GM21723 (cell line): ENCODE results near the gene CADPS.

Experiments used
- ATAC-seq: cut with Tn5 transposase; IDR thresholded peaks from one replicate; pipeline ENCODE4 v1.9.1; 2021; ENCODE audit warnings: mild to moderate bottlenecking, moderate library complexity; ENCODE audit not compliant: unreplicated experiment

CADPS gene

DNA sequence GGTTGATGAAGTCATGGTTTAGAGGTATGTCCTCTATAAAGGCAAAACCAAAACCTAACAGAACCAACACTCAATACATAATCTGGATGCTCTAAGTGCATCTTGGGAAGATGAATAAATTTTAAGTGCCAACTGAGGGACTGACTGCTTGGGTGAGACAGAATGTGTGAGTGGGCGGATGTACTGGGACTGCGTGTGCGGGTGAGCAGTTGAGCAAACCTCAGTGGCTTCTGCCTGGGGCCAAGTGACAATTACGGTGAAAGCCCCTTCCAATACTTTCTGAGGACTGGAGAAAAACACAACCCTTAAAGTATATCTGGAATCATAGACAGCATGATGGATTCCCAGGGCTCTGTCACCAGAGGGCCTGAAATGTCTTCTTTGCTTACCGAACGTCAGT, 421.8 kb downstream of the CADPS start:
- no peak for ATAC-seq

DNA sequence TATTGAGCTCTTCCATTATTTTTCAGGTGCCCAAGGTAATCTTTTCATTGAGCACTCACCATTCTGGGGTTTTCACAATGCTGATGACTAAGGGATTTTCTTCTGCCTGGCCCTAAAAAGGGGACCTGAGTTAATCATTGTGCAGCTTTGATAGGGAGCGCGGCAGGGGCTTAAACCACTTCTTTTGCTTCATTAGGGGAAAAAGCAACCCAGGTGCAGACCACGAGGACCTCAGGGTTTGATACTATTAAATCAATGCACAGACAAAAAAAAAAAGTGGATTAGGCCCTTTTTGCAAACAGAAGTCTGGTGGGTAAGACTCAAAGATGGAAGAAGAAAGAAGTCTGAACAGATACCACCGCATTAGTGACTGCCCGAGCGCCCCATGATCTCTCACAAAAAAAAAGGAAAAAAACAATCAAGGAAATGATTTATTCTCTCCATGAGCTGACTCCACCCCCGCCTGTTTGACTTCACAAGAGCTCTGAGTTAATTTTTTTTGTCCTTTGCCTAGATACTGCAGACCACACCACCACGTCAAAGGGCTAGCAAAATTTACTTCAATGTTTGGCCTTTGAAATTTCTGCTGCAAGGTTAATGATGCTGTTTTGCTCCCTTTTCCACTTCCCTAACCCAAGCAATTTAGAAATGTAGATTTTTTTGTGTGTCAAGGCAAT, 423.9 kb downstream of the CADPS start:
- ATAC-seq, result no peak

DNA sequence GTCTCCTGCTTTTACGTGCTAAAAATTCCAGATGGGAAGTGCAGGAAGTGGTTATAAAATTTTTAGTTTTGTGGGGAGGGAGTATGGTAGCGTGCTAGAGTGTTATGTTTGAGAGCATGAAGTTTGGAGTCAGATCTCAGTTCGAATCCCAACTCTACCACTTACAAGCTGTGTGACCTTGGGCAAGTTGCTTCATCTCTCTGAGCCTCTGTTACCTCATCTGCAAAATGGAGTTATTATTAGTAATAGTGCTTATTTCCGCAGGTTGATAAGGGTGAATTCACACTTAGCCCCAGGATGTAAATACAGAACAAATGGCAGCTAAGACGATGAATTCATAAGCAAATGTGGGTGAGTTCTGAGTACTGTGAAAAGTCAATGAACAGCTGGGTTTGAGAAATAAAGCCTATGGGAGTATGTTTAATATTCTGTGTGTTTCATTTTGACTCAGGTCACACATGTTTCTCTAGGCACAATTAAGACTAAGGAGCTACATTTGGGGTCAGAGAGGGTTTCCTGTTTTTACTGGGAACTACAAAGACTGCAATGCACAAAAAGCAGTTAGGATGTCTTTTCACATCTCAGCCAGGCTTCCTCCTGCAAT, 428.8 kb downstream of the CADPS start:
- ATAC-seq, result peak; percentile 63

DNA sequence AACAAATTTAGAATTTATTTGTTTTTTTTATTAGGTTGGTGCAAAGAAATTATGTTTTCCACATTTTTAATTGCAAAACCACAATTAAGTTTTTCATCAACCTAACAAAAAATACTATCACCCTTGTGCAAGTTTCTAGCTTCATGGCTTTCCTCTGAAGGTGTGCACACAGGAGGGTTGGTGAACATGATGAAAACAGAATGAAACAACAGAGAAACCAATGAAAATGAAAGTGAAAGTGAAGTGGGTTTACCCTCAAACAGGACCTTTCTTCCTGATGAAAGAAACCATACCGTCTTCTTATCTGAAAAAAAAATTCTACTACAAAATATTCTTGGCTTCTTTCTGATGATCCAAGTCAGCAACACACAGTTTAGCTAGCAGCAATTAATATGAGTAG, 429.9 kb downstream of the CADPS start:
- no peak for ATAC-seq

DNA sequence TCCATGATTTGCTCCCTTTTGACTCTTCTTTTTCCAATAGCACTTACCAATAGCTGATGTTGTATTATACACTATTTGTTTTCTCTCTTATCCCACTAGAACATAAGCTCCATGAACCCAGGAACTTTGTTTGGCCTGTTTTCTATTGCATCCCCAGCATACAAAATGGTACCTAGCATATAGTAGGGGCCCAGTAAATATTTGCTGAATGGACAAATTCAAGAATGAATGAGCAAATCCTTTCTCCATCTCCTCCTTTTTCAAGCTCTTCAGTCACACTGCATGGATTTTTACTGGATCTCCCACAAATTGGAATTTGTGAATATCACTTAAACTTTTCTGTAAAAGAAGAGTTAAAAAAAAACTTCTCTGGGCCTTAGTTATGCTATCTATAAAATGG, 435.2 kb downstream of the CADPS start:
- no peak for ATAC-seq

DNA sequence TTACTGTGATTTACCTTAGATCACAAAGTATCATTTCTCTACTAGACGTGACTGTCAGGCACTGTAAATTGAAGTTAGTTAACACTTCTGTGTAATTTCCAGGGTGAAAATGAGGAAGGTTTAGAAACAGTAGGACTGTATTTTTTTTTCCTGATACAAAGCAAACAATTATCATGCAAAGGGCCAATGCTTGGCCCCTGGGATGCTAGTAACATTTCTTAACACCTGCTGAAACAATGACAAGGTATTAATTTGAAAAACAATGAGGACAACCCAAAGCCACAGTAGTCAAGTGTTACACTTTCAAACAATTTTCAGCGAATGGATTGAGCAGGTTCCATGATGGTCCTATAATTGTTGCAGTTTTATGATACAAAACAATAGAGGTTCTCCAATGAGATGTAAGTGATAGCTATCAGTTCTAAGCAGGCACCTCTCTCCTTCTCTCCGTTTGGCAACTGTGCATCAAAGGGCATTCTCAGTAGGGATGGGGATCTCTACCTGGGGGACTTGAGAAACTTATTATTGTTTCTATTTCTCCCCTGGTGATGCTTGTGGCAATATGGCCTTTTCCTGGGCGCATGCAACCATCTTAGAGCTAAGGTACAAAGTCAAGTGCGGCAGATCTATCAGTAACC, 435.9 kb downstream of the CADPS start:
- ATAC-seq, result no peak

DNA sequence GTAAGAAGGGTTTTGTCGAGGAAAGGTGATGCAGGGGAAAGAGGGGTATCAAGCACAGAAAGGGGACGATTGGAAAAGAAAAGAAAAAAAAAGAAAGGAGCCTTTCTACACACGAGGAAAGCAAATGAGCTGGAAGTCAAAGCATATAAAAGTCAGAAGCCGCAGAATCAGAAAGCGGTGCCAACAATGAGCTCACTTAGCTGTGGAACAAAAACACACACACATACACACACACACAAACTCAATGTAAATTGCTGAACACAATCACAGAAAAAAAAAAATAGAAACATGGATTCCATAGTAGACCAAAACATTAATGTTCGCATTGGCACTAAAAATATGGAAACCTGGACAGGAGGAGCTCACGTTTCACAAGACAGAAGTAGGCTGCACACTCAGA, 438.4 kb downstream of the CADPS start:
- ATAC-seq, result no peak

DNA sequence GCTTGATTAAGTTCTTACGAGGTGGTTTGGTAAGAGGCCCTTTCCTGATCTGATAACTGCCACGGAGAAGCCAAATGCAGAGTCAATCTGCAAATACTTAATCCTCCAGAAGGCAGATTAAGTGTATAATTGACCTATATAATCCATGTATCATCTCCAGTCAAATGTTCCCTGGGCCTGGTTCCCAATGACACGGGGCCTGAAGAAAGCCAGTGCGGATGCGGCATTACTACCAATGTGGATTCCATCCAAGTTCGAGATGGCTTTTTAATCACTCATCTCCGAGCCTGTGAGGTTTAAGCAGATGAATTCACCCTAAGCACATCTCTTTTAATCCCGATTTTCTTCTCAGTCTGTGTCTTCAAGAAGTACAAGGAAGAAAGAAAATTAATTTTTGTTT, 441.8 kb downstream of the CADPS start:
- ATAC-seq, result no peak

DNA sequence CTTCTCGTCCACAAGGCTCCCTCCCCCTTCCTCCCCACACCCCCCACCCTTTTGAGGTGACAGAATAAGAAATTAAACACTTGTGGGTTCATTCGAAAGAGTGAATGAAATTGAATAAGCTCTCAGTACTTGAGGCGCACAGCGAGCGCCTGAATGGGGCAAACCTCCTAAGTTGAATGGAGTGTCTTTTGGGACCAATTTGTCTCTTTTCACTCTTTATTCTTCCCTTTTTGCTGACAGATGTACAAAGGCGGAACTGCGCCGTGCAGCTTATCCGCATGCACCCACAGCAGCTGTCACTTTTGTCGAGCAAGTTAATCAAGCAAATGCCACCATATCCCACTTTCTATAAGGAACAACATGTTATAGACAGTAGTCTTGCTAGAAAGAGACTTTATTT, 454.0 kb downstream of the CADPS start:
- no peak for ATAC-seq

DNA sequence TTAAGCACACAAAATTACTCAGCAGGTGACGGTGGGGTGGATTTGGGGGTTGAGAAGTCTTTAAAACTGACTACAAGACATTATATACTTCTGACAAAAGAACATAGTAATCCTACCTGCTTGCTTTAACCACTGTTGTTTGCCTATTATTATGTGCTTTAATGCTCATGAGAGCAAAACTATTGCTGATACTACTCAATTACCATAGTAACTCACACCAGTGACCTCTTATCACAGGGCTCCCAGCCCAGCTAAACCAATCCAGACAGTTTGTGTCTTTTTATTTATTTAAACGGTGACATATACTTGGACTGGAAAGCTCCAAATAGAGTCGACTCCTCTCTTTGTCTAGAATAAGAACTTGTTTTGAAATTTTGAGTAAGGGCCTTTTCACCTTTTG, 459.1 kb downstream of the CADPS start:
- no peak for ATAC-seq

DNA sequence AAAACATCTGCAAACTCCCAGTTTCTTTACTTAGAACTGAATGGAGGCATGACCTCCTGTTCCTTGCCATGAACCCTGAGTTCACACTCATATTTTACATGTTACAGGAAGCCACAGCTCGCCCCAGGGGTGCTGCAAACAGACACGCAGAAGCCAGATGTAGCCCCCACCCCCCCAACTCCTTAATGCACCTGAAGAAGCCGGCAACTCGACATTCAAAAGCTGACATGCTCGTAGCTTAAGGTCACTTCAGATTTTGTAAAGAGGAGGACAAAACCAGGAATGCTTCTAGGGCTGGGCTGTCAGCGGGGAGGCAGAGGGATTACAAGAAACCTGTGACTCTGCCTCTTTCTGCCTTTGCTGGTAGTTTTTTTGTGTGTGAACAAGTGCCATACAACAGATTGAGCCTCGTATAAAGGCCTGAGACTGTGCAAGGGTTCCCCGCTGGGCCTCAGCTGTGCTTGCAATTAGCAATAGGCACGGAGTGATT, 459.9 kb downstream of the CADPS start:
- no peak for ATAC-seq

DNA sequence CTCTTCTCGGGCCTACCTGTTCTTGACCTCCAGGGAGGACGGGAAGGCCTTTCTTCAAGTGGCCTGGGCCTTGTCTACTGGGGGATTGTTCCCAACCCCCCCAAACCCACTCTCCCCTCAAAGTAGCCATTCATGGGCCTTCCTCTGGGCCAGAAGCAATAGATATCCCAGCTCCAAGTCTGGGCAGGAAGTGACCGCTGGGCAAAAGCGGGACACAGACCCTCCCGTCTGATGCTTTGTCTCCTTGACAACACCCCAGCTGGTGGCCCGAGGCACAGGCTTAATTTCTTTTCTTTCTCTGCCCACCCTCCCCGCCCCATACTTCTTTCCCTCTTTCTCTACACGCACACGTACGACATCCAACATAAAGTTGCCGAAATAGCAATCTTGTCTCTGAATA, 460.4 kb downstream of the CADPS start:
- ATAC-seq, result no peak

DNA sequence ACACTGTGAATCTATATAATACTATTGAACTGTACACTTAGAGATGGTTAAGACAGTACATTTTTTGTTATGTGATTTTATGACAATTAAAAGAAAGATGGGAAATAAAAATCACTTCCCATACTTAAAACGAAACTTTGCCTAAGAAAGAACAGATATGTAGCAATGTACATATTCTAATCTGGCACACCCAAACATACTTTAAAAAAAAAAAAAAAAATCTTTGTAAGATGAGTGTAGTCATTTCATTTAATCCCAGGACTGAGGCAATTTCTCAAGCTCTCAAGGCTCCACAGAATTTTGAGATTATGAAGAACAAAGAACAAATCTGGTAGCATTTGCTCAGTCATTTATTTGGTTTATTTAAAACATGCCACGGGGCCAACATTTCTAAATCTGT, 461.5 kb downstream of the CADPS start:
- ATAC-seq, result no peak

DNA sequence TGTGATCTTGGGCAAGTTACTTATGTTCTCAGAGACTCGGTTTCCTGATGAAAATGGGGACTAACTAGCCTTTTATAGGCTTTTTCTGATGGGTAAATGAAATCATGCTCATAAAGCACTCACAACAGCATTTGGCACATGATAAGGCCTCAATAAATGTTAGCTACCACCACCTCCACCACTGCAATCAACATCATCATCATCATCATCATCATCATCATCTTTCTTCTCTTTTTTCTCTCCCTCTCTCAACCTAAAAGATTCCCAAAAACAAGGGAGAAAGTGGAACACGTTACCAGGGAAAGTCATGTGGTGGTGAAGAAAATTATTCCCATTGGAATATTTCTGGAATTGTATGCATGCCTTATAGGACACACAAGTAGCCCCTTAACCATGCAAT, 468.3 kb downstream of the CADPS start:
- no peak for ATAC-seq

DNA sequence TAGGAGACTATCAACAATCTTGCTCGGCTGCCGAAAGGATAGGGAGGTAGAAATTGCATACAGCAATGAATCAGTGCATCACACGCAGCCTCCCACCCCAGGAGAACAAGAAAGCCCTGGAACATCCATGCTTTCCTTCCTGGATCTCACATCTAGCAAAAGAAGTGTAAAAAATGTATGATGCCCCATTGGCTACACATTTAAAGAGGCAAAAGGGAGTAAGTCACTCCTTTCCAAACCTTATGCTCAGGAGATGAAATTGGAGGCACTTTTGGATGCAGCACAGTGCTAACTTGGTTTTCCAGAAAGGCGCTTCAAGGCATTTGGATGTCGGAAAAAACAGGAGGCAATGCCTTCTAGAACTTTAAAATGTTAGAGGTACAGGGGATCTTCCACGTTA, 469.6 kb downstream of the CADPS start:
- ATAC-seq, result no peak

DNA sequence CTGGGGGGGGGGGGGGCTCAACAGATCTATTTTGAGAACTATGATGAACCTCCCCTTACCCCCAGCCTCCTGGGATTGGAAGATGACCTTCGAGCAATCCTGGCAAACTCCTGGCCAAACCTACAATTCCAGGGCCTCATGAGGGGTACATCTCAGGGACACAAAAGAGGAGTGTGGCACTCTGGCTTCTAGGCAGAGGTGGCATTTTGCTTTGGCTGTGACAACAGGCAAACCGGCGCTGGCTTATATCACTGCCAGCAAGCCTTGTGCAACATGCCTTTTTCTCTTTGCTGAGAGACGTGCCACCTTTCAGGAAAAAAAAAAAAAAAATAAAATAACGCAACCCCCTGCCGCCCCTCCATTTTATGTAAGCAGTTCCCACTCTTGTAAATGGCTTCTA, 470.1 kb downstream of the CADPS start:
- ATAC-seq, result no peak

DNA sequence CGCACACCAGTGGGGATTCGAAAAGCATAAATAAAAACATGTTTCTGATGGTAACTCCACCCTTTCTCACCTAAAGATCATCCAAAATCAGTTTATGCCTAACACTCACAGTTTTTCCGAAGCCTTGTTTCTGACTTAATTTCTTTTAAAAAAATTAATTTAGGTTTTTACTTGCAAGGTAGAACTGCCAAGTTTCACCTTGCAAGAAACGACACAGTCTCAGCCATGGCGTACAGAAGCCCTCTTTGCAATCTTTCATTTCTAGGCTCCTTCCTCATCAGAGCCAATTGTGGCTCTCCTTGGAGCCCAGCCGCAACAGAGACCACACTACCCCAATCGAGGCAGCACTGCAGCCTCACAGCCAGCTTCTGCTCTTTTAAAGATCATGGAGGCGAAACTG, 470.9 kb downstream of the CADPS start:
- ATAC-seq, result no peak

DNA sequence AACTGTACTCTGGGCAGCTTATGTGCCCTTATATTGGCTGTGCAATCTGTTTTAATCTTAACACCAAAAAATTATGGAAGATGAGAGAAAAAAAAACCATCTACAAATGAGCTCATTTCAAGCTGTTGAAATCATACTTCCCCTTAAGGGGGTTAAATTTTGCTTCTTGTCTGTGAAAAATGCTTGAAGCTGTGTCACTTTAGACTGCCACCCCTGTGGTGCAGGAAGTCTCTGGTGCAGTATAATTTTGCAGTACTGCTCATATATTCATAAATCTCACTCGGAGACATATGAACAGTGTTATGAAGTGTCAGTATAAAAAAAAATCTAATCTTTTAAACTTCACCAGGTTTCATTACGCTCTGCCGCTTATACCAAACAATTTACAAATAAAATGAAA, 471.5 kb downstream of the CADPS start:
- ATAC-seq, result no peak

DNA sequence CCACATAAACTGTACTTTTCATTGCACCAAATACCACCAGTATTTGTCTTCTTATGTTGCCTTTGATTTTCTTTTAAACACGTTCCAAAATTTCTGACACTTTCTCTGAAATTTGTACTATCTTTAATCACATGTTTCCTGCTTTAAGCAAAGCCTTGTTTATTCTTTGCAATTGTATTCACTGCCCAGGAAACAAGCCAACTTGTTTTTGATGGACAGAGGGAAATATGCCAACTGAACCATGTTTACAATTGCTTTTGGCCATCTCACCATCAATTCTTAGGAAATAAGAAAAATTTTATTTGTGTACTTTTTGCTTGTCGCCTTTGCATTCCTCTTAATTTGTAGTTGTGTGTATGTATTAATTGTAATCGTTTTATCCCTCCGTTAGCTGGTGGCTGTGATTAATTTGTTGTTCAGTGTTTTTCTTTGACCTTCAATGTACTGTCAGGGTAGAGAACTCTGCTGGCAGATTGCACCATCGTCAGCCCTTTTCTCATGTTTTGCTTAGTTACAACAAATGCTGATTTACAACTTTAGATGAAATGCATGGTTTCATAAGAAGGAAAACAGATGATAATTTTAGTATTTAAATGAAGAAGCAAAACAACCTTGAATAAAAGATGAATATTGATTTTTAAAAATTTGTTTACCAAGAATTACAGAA, 482.5 kb downstream of the CADPS start:
- no peak for ATAC-seq

DNA sequence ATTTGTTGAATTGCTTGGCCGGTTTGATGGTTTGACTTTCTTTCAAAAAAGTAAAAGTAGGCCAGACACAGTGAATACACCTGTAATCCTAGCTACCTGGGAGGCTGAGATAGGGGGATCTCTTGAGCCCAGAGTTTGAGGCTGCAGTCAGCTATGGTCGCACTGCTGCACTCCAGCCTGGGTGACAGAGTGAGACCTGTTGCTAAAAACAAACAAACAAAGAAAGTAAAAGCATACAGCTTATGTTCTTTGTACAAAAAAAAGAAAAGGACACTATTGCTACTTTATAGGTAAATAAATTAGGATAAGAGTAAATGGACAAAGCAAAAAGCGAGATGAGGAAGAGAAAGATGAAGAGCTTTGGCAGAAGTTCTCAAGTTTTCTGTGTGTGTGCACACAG, 488.0 kb downstream of the CADPS start:
- no peak for ATAC-seq

DNA sequence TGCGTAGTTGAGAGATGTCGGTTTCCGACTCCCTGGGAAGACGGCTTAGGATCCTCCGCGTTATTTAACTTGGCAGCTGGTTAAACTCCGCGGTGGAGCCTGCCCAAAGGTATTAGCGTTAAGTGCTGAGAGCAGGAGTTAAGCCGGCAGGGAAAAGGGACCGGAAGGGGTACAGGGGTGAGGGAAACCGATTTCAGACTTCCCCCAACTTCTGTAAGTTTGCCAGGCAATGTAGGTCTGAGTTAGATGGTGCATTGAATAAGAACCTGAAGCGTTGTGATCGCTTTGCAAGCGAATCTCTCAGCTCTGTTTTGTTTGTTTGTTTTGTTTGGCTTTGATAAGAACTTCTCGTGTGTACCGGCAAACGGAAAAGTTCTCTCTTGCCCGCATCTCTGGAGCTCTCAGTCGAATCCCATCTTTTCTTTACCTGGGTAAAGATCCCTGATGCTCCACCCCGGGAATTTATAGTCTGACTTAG, 495.9 kb downstream of the CADPS start:
- no peak for ATAC-seq

DNA sequence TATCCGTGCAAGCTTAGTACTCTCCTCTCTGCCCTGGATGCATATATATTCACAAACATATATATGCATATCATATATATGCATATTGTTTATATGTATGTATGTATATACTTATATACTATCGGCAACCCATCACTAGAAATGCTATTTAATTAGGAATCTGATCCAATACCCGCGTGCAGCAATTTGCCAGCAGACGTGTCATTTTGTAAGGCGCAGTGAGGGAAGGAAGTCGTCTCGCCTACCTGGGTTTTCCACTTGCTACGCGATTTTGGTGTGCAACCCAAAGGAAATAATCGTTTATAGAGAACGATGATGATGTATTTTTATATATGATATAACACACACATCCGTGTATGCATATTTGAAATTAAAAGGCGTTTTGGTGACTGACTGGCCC, 496.3 kb downstream of the CADPS start:
- ATAC-seq, result no peak
